GM18505 (cell line): Measurements from ENCODE around the gene CDK1.

Experiments
- ATAC-seq: cut with Tn5 transposase; IDR thresholded peaks from one replicate; pipeline ENCODE4 v1.9.1; 2021; ENCODE audit not compliant: unreplicated experiment
- POLR2A ChIP-seq: IDR thresholded peaks from 4 replicates; pipeline ENCODE4 v1.6.1; 2011; ENCODE audit warnings: borderline replicate concordance; ENCODE audit not compliant: insufficient read depth, insufficient read length; ENCODE audit errors: extremely low read depth

The CDK1 gene

DNA sequence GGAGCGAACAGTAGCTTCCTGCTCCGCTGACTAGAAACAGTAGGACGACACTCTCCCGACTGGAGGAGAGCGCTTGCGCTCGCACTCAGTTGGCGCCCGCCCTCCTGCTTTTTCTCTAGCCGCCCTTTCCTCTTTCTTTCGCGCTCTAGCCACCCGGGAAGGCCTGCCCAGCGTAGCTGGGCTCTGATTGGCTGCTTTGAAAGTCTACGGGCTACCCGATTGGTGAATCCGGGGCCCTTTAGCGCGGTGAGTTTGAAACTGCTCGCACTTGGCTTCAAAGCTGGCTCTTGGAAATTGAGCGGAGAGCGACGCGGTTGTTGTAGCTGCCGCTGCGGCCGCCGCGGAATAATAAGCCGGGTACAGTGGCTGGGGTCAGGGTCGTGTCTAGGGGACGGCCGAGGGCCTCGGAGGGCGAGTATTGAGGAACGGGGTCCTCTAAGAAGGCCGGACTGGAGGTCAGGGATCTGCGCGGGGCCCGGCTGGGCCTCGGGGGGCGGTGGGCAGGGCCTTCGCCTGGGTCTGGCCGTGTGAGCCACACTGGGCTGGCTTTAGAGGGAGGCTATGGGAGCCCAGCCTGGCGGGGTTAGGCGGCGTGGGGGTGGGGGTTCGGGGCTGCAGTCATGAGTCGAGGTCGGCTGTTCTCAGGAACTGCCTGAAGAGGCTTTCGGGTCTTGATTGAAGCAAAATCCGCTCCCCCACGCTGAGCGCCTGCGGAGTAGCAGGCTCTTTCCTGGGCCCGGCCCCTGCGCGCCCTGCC lies at the start of gene CDK1:
CDK1 (plus strand) TSS at position 265 of the 757 bp plus-strand sequence. CDS start 1,688 bp downstream, outside the sequence.
- peak; percentile 86 for TF ChIP-seq POLR2A
- ATAC-seq = peak; percentile 98

DNA sequence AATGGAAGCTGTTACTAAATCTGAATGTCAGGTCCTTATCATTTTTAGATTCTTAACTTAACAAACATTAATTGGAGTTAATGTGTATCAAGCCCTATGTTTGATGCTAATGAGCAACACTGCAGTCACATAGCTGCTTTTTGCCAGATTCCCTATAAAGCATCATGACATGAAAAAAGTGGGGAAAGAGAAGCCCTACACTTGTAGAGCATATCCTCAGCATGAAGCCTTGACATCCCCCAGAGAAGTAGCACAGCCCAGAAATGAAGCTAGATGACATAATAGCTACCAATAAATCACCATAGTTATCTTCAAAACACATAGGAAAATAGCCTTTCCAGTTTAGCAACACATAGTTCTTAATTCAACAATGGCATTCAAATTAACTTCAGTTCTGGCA lies 49.2 kb upstream of the CDK1 start:
- no peak for TF ChIP-seq POLR2A
- no peak for ATAC-seq

- TF ChIP-seq POLR2A = no peak
- ATAC-seq = peak; percentile 79
Measured at GRCh38 chr10:60731134-60731885, 47.0 kb upstream of the CDK1 start.

- TF ChIP-seq POLR2A = no peak
- ATAC-seq = no peak
Measured at GRCh38 chr10:60732198-60732806, 46.0 kb upstream of the CDK1 start.

DNA sequence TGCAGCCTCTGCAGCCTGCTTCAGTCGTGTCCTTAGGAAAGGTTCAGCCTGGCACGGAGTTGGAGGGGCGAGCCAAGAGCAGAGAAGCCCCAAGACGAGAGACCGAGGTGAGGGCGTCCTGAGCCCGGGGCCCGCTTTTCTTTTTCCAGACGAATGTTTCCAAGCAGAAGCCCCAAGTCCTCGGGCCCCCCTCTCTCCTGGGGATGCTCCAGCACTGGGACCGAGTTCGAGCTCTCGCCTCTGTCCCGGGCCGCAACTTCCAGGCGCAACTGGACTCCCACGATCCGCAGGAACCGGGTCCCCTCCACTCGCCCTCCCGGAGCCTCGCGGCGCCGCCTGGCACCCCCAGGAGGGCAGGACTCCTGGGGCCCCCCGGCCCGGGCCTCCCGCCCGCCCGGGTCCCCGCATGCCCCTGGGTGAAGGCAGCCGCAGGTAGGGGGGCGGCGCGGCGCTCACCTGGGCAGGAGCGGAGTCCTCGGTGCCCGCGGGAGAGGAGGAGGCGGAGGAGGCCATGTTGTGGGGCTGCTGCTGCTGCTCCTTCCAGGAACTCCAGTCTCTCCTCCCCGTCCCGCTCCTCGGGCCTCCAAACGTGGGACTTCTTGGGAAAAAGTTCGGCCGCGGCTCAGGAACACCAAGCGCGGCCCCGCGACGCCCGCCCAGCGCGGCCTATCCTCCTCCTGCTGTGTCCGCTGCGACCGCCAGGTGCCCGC lies 45.3 kb upstream of the CDK1 start:
- ATAC-seq = peak; percentile 66

DNA sequence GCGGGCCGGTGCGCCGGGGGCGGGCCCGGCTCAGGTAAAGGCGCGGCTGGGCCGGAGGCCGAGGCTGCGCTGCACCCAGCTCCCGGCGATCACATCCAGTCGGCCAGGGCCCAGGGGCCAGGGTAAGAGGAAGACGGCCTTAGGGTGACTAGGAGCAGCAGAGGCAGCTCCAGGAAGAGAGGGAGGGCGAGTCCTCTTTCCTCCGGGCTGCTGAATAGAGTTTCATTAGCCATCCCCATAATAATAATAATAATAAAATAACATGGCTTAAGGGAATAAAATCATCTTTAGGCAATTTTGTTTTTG lies 44.8 kb upstream of the CDK1 start:
- no peak for ATAC-seq
- no peak for TF ChIP-seq POLR2A

More for the DNA sequence above, 45.3 kb upstream of the CDK1 start:
- TF ChIP-seq POLR2A = no peak

DNA sequence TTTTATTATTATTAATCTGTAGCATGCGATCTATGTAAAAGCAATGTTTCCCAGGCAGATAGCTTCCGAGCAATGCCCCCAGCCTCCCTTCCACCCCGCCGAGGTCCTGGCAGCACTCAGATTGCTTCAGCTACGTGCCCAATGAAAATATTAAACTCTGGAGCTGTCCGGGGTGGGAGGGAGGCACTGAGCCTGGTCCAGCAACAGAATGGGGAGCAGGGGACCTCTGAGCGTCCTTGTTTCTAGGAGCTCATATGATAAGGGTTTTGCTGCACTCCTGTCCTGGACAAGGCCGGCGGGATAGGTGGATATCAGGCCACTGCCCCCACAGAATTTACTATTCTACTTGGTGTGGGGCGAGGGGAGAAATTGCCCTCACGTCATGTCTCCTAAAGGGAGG lies 44.5 kb upstream of the CDK1 start:
- no peak for ATAC-seq
- TF ChIP-seq POLR2A = no peak

- ATAC-seq = no peak
- no peak for TF ChIP-seq POLR2A
Measured at GRCh38 chr10:60734226-60734625, 44.1 kb upstream of the CDK1 start.

GRCh38 chr10:60735244-60735643 lies 43.0 kb upstream of the CDK1 start:
- no peak for ATAC-seq

DNA sequence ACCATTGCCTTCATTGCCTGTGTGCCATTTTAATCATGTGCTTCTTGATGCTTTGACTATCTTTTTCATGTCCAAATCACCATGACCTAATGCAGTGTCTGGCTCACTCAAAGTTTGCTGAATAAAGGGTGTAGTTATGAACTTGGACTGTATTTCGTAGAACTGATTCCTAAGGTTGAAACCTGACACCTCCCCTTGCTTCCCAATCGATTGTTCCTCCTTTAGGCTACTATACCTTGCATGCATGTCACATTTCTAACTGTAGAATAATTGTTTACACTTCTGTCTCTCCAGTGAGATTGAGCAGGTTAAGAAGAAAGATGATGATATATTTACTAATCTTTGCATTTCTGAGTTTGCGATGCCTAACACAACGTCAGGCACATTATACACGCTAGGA lies 41.0 kb upstream of the CDK1 start:
- TF ChIP-seq POLR2A = no peak
- no peak for ATAC-seq

More at GRCh38 chr10:60735244-60735643, 43.0 kb upstream of the CDK1 start:
- no peak for TF ChIP-seq POLR2A

DNA sequence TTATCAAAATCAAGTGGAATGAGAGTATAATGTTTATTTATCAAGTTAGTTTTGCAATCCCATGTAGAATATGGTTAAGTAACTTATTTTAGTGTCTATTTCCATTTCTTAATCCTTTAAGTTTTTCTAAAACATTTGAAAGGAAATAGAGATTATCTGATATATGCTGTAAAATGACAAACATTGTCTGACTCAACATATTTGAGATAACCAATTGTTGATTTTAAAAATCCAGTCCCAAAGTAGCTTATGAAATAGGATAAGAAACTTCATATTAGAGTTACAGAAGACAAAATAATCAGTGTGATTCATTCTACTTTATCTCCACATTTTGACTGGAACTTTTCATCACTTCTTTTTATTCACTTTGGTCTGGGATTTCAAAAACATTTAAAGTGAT lies 38.7 kb upstream of the CDK1 start:
- no peak for TF ChIP-seq POLR2A
- ATAC-seq = no peak

DNA sequence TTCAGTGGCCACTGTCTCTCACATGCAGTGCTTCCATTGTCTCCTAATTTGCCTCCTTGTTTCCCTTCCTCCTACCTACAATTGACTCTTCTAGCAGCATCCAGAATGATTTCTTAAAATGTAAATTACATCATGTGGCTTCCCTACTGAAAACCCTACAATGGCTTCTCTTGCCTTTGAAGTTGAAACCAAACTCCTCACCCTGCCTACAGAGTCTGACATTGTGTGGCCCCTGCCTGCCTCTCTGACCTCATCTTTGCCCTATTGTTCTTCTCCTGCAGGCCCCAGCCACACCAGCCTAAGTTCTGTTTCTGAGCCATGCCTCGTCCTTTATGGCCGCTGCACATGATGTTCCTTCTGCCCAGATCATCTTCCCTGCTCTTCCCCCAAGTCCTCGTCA lies 35.8 kb upstream of the CDK1 start:
- TF ChIP-seq POLR2A = no peak
- no peak for ATAC-seq

- TF ChIP-seq POLR2A = no peak
- ATAC-seq = no peak
Measured at GRCh38 chr10:60747817-60748469, 30.3 kb upstream of the CDK1 start.

DNA sequence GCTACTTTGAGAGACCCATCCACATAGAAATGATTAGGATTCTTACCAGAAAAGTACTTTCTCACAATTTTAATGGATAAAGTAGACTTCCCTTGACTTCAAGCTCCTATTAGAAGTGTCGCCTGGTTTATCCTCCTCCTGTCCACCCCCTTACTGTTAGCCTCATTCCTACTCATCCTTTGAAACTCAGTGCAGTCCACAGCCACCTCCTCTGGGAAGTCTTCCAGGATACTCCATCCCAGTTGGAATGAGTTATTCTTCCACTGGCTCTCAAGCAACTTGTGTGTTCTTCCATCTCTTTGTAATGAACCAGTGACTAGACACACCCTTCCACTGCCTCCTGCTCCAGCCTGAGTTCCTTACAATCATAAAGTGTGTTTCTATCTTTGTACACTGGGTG lies 25.1 kb upstream of the CDK1 start:
- no peak for TF ChIP-seq POLR2A

DNA sequence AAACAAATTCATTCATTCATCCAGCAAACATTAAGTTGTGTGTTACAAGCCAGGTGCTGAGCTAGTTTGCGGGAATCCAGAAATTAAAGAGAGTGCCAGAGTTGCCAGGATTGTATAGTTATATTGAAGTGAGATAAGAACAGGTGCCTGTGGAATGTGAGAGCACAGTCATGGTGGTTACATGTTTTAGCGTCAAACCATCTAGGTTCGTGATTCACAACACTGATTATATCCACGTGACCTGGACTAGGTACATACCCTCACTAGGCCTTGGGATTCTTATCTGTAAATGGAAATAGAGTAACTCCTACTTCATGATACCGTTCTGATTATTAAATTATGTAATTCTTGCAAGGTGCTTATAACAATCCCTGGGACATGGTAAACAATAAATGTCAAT lies 24.5 kb upstream of the CDK1 start:
- TF ChIP-seq POLR2A = no peak

More for the DNA sequence above, 25.1 kb upstream of the CDK1 start:
- no peak for ATAC-seq

More for the DNA sequence above, 24.5 kb upstream of the CDK1 start:
- no peak for ATAC-seq
